ENCODE results near the gene FCER1G. TPM values are rescaled to one million over a fixed set of nuclear protein-coding genes. Genes with fewer than 3 reads are reported as not detected.
"Not testable (repeated sequence)": the region's sequence is repeated elsewhere in the genome, so short reads cannot be mapped to it uniquely, and the experiment has no call there.

FCER1G gene
- total RNA-seq, 1 experiment from 2014 or later = 1.0 TPM

- Mint-ChIP-seq H3K9me3 (ENCODE audit: unreplicated experiment) (no peaks in the 10 kb centered on the region), H3K27me3 (ENCODE audit: insufficient read depth, unreplicated experiment) (no peaks in the 10 kb centered on the region), H3K4me1 (ENCODE audit: insufficient read depth, unreplicated experiment) (peaks cover 11% of the 10 kb centered on the region), H3K36me3 (ENCODE audit: insufficient read depth, unreplicated experiment) (peaks cover 7% of the 10 kb centered on the region), H3K4me3 (ENCODE audit: unreplicated experiment) (no peak within 1 kb of the TSS), H3K27ac (ENCODE audit: low read depth, unreplicated experiment) (no peak within 1 kb of the TSS)
- no TSS peak for BruUV-seq (replicated peaks)
- CTCF ChIA-PET = interaction anchor here (0.6 to 9.4 kb wide), 5 partner anchors 10 to 217 kb away, joined by 4 to 128 read pairs (median 8); partner anchors contain the start of gene TOMM40L
- DNase-seq (ENCODE audit: unreplicated experiment) = no peak
- no peak for TF ChIP-seq CTCF (IDR thresholded peaks at IDR 0.05; ENCODE audit: unreplicated experiment)
- intact Hi-C loops (cut with micrococcal nuclease) = no loop called here
- POLR2A ChIA-PET = interaction anchor here (1.1 to 1.2 kb wide), 2 partner anchors 9 to 11 kb away, joined by 3 to 5 read pairs; no protein-coding TSS in a partner anchor
Measured at GRCh38 chr1:161238039-161238473, 23.0 kb downstream of the FCER1G start, which contains the start of gene NR1I3. Gene NR1I3, minus strand, starts transcription at chr1:161238203. Its CDS starts 1,638 bp downstream, at chr1:161236565.

GRCh38 chr1:161241682-161242081 is 26.6 kb downstream of the FCER1G start:
- Mint-ChIP-seq H3K9me3 (ENCODE audit: unreplicated experiment) (no peaks in the 10 kb centered on the region), H3K36me3 (ENCODE audit: insufficient read depth, unreplicated experiment) (peaks cover 2% of the 10 kb centered on the region), H3K4me1 (ENCODE audit: insufficient read depth, unreplicated experiment) (peaks cover 17% of the 10 kb centered on the region), H3K27ac (ENCODE audit: low read depth, unreplicated experiment) (no peak overlapping the region), H3K27me3 (ENCODE audit: insufficient read depth, unreplicated experiment) (no peaks in the 10 kb centered on the region), H3K4me3 (ENCODE audit: unreplicated experiment) (no peak overlapping the region)
- CTCF ChIA-PET = interaction anchor here (0.6 to 9.4 kb wide), 4 partner anchors 14 to 864 kb away, joined by 3 to 128 read pairs (median 3); partner anchors contain the start of gene TOMM40L
- BruUV-seq (replicated peaks) = no TSS peak
- no peak for TF ChIP-seq CTCF (IDR thresholded peaks at IDR 0.05; ENCODE audit: unreplicated experiment)
- intact Hi-C loops (cut with micrococcal nuclease) = loop anchor here (5.0 kb wide), 1 partner anchor 36 kb away; no protein-coding TSS in a partner anchor
- no peak for DNase-seq (ENCODE audit: unreplicated experiment)
- POLR2A ChIA-PET = interaction anchor here (1.1 kb wide), 1 partner anchor 74 kb away, joined by 3 read pairs; no protein-coding TSS in a partner anchor

- peaks cover 17% of the 10 kb centered on the region for H3K4me1 Mint-ChIP-seq (ENCODE audit: insufficient read depth, unreplicated experiment)
- no peak overlapping the region for H3K27ac Mint-ChIP-seq (ENCODE audit: low read depth, unreplicated experiment)
- no peaks in the 10 kb centered on the region for H3K9me3 Mint-ChIP-seq (ENCODE audit: unreplicated experiment)
- ChIA-PET POLR2A (interaction anchor here (1.1 kb wide), 1 partner anchor 73 kb away, joined by 3 read pairs; no protein-coding TSS in a partner anchor), CTCF (interaction anchor here (1.0 to 9.4 kb wide), 3 partner anchors 14 to 37 kb away, joined by 3 to 128 read pairs (median 4); partner anchors contain the start of gene TOMM40L)
- H3K4me3 Mint-ChIP-seq (ENCODE audit: unreplicated experiment) = no peak overlapping the region
- BruUV-seq (replicated peaks) = no TSS peak
- DNase-seq (ENCODE audit: unreplicated experiment) = no peak
- H3K36me3 Mint-ChIP-seq (ENCODE audit: insufficient read depth, unreplicated experiment) = no peaks in the 10 kb centered on the region
- no peak for TF ChIP-seq CTCF (IDR thresholded peaks at IDR 0.05; ENCODE audit: unreplicated experiment)
- H3K27me3 Mint-ChIP-seq (ENCODE audit: insufficient read depth, unreplicated experiment) = no peaks in the 10 kb centered on the region
- intact Hi-C loops (cut with micrococcal nuclease) = loop anchor here (5.0 kb wide), 1 partner anchor 35 kb away; no protein-coding TSS in a partner anchor
Measured at GRCh38 chr1:161242313-161242712, 27.2 kb downstream of the FCER1G start.

GRCh38 chr1:161244888-161245287 is 29.8 kb downstream of the FCER1G start:
- DNase-seq (ENCODE audit: unreplicated experiment) = peak; percentile 51
- no peak for TF ChIP-seq CTCF (IDR thresholded peaks at IDR 0.05; ENCODE audit: unreplicated experiment)
- ChIA-PET CTCF (interaction anchor here (0.6 to 1.4 kb wide), 2 partner anchors 12 to 51 kb away, joined by 3 to 5 read pairs; no protein-coding TSS in a partner anchor), POLR2A (interaction anchor here (1.2 kb wide), 1 partner anchor 146 kb away, joined by 7 read pairs; no protein-coding TSS in a partner anchor)
- no TSS peak for BruUV-seq (replicated peaks)
- Mint-ChIP-seq H3K9me3 (ENCODE audit: unreplicated experiment) (no peaks in the 10 kb centered on the region), H3K27me3 (ENCODE audit: insufficient read depth, unreplicated experiment) (no peaks in the 10 kb centered on the region), H3K4me3 (ENCODE audit: unreplicated experiment) (no peak overlapping the region), H3K36me3 (ENCODE audit: insufficient read depth, unreplicated experiment) (no peaks in the 10 kb centered on the region), H3K27ac (ENCODE audit: low read depth, unreplicated experiment) (peak overlapping the region; percentile 17), H3K4me1 (ENCODE audit: insufficient read depth, unreplicated experiment) (peaks cover 11% of the 10 kb centered on the region)
- intact Hi-C loops (cut with micrococcal nuclease) = loop anchor here (5.0 kb wide), 1 partner anchor 32 kb away; no protein-coding TSS in a partner anchor

- H3K27ac Mint-ChIP-seq (ENCODE audit: low read depth, unreplicated experiment); intact Hi-C loops (cut with micrococcal nuclease); H3K4me1 Mint-ChIP-seq (ENCODE audit: insufficient read depth, unreplicated experiment); DNase-seq (ENCODE audit: unreplicated experiment); H3K4me3 Mint-ChIP-seq (ENCODE audit: unreplicated experiment); H3K9me3 Mint-ChIP-seq (ENCODE audit: unreplicated experiment); H3K27me3 Mint-ChIP-seq (ENCODE audit: insufficient read depth, unreplicated experiment); BruUV-seq (replicated peaks); H3K36me3 Mint-ChIP-seq (ENCODE audit: insufficient read depth, unreplicated experiment): not testable (repeated sequence)
- ChIA-PET CTCF (interaction anchor here (0.8 to 5.9 kb wide), 8 partner anchors 10 to 133 kb away, joined by 3 to 34 read pairs (median 5); partner anchors contain the start of gene TOMM40L), POLR2A (interaction anchor here (0.6 to 1.2 kb wide), 2 partner anchors 11 to 15 kb away, joined by 3 read pairs; no protein-coding TSS in a partner anchor)
Measured at GRCh38 chr1:161250100-161250499, 35.0 kb downstream of the FCER1G start.

Data from MCF 10A (cell line).